Kidney (tissue), 14 donors: ENCODE data around the gene GPC5. TPM values are rescaled to one million over a fixed set of nuclear protein-coding genes. Genes with fewer than 3 reads are reported as not detected.

ENCODE experiments used
- DNase-seq, 5 donors: peaks; one replicate each; pipeline ENCODE4 v3.0.0-alpha.2; 2013 to 2020
- FAIRE-seq: peaks from 2 replicates; lab custom pipeline; 2012; peaks lifted over from hg19 to GRCh38; lab: Jason Lieb, UNC
- H3K27ac ChIP-seq, 2 donors: one replicate each; pipeline ENCODE4 v1.7.0; 2013; ENCODE audit warnings: low read depth in 2 of 2, low read length in 2 of 2, inconsistent platforms in 1 of 2
- H3K27me3 ChIP-seq: one replicate; pipeline ENCODE4 v1.7.1; 2013; ENCODE audit warnings: low read length, inconsistent platforms; ENCODE audit not compliant: control insufficient read depth, insufficient read depth
- H3K36me3 ChIP-seq, 3 donors: one replicate each; pipeline versions ENCODE4 v1.7.0 to v1.7.1; 2013; ENCODE audit warnings: low read length in 3 of 3, control low read depth in 1 of 3, inconsistent platforms in 1 of 3; ENCODE audit not compliant: insufficient read depth in 3 of 3, control insufficient read depth in 2 of 3
- H3K4me1 ChIP-seq, 3 donors: one replicate each; pipeline versions ENCODE4 v1.7.0 to v1.7.1; 2013; ENCODE audit warnings: low read length in 3 of 3, inconsistent platforms in 1 of 3, low read depth in 1 of 3; ENCODE audit not compliant: control insufficient read depth in 2 of 3, insufficient read depth in 2 of 3
- H3K4me3 ChIP-seq, 3 donors: one replicate each; pipeline versions ENCODE4 v1.7.0 to v1.8.1; 2013; ENCODE audit warnings: low read length in 3 of 3, control low read depth in 1 of 3, inconsistent platforms in 1 of 3
- H3K9ac ChIP-seq, 3 donors: one replicate each; pipeline versions ENCODE4 v1.7.0 to v1.7.1; 2013; ENCODE audit warnings: low read length in 3 of 3, control low read depth in 1 of 3, inconsistent platforms in 1 of 3
- H3K9me3 ChIP-seq, 3 donors: one replicate each; pipeline versions ENCODE4 v1.7.0 to v1.7.1; 2013; ENCODE audit warnings: low read length in 3 of 3, control low read depth in 1 of 3, inconsistent platforms in 1 of 3; ENCODE audit not compliant: control insufficient read depth in 2 of 3, insufficient read depth in 1 of 3
- CTCF ChIP-seq: IDR thresholded peaks from 3 replicates; pipeline ENCODE4 v1.5.1; 2012; ENCODE audit warnings: mild to moderate bottlenecking, moderate library complexity, borderline replicate concordance; ENCODE audit not compliant: insufficient read depth; ENCODE audit errors: extremely low read depth
- intact Hi-C: fragments of 100-400 bp; cut with DNase I; formaldehyde crosslinking; loops from one replicate; pipeline ENCODE4 v1.11.1; 2022
- polyA plus RNA-seq: library from polyadenylated mRNA; stranded (reverse); fragments of 350-450 nt; fragmentation: Illumina TruSeq; extraction: RNeasy Lipid Tissue Mini Kit (QIAGEN cat#74804); gene quantifications from one replicate; pipeline ENCODE4 v1.2.3, GENCODE V29; 2014; ENCODE audit warnings: low read depth, low replicate concordance; ENCODE audit not compliant: insufficient read depth
- total RNA-seq: library from RNA; stranded (reverse); fragmentation: NEBNext Ultra II Directional; extraction: Animal tissue kit (Norgen Biotek cat#: 25700); gene quantifications from one replicate; pipeline ENCODE4 v1.2.1, GENCODE V29; 2021
- donor health status: control.
- donor health status: control.
- donor health status: control.
- donor health status: control.
- donor health status: control.
- donor health status: DM: yes; HTN: yes; CAD: no.
- donor health status: Normal renal cell carcinoma (clear cell type).

The GPC5 gene
- total and polyA plus RNA-seq, 2 donors from 2014 or later: 0.47 to 6.8 TPM

GRCh38 chr13:92221916-92222315 is 823.5 kb downstream of the GPC5 start:
- Histone ChIP-seq H3K27me3 (no peaks in the 10 kb centered on the region), H3K27ac (no peak overlapping the region), H3K9ac (no peak overlapping the region), H3K4me1 (no peaks in the 10 kb centered on the region), H3K9me3 (no peaks in the 10 kb centered on the region), H3K36me3 (no peaks in the 10 kb centered on the region), H3K4me3 (no peak overlapping the region)
- no peak for FAIRE-seq
- intact Hi-C loops: no loop called here
- DNase-seq: peak in 1 of 5 donors; percentile 22
- TF ChIP-seq CTCF: no peak

- Histone ChIP-seq H3K9me3 (no peaks in the 10 kb centered on the region), H3K9ac (no peak overlapping the region), H3K27me3 (no peaks in the 10 kb centered on the region), H3K27ac (no peak overlapping the region), H3K4me1 (no peaks in the 10 kb centered on the region), H3K36me3 (no peaks in the 10 kb centered on the region), H3K4me3 (no peak overlapping the region)
- FAIRE-seq (no peak), DNase-seq (no peak)
- intact Hi-C loops: no loop called here
- TF ChIP-seq CTCF: no peak
These were observed 825.8 kb downstream of the GPC5 start for GRCh38 chr13:92224052-92224821.

- no peak for FAIRE-seq
- intact Hi-C loops: no loop called here
- H3K9me3 ChIP-seq: no peaks in the 10 kb centered on the region
These were observed 826.4 kb downstream of the GPC5 start for GRCh38 chr13:92224825-92225224.

More at GRCh38 chr13:92224825-92225224, 826.4 kb downstream of the GPC5 start:
- no peak overlapping the region for H3K9ac ChIP-seq
- no peak overlapping the region for H3K4me3 ChIP-seq
- no peaks in the 10 kb centered on the region for H3K36me3 ChIP-seq
- H3K27me3 ChIP-seq: no peaks in the 10 kb centered on the region
- no peak for DNase-seq
- H3K4me1 ChIP-seq: no peaks in the 10 kb centered on the region
- no peak overlapping the region for H3K27ac ChIP-seq
- no peak for TF ChIP-seq CTCF
